HL-60 (cell line): Measurements from ENCODE around the gene CELF2.

Source experiments
- DNase-seq, 2 experiments: peaks; one replicate each; pipeline ENCODE4 v3.0.0-alpha.2; 2010 to 2020; ENCODE audit warnings: low read depth in 1 of 2, low spot score in 1 of 2
- H3K27ac ChIP-seq: fragments of 250-450 bp; sonication (Bioruptor Pico); replicated peaks from 2 replicates; pipeline ENCODE4 v1.5.1; 2020; ENCODE audit warnings: mild to moderate bottlenecking, moderate library complexity
- H3K27me3 ChIP-seq: fragments of 250-450 bp; sonication (Bioruptor Pico); 2 replicates; pipeline ENCODE4 v1.5.1; 2021; ENCODE audit warnings: mild to moderate bottlenecking, moderate library complexity; ENCODE audit not compliant: insufficient read depth, poor library complexity, severe bottlenecking
- H3K4me3 ChIP-seq: replicated peaks from 2 replicates; pipeline ENCODE4 v1.5.1; 2011; ENCODE audit warnings: mild to moderate bottlenecking, control low read depth, low read length; ENCODE audit not compliant: insufficient read depth
- GABPA ChIP-seq: IDR thresholded peaks from 2 replicates; pipeline ENCODE4 v1.6.1; 2012; ENCODE audit warnings: low read depth
- POLR2AphosphoS5 ChIP-seq: IDR thresholded peaks from 2 replicates; pipeline ENCODE4 v1.6.1; 2012; ENCODE audit warnings: low read depth
- REST ChIP-seq: IDR thresholded peaks from 2 replicates; pipeline ENCODE4 v1.6.1; 2012; ENCODE audit warnings: low read depth; ENCODE audit not compliant: insufficient replicate concordance
- SPI1 ChIP-seq: IDR thresholded peaks from 2 replicates; pipeline ENCODE4 v1.6.1; 2012; ENCODE audit warnings: low read depth, mild to moderate bottlenecking, borderline replicate concordance
- TF ChIP-seq, protein P1 (sequence below): IDR thresholded peaks from one replicate; pipeline ENCODE4 v1.5.1; 2011; ENCODE audit warnings: low read length, control low read depth, inconsistent platforms; ENCODE audit not compliant: insufficient read depth

The CELF2 gene

DNA sequence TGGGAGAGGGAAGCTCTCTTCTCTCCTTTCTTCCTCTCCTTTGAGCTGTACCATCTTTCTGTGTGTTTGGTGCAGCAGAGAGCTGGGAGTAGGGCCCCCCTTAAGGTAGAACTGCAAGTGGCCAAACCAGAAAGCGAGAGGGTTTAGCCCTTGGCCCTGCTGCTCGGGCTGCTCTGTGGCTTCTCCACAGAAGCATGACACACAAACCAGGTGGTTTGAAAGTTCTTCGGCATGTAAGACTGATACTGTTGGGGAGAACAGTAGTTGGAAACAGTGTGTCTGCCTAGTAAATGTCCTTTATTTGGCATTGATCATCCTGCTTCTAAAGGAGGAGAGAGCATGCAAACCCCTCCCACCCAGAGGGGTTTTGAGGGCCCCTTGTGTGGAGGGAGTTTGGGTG is 277.8 kb downstream of the CELF2 start:
- Histone ChIP-seq H3K4me3 (no peak overlapping the region), H3K27me3 (no peaks in the 10 kb centered on the region), H3K27ac (no peak overlapping the region)
- TF ChIP-seq, protein P1, sequence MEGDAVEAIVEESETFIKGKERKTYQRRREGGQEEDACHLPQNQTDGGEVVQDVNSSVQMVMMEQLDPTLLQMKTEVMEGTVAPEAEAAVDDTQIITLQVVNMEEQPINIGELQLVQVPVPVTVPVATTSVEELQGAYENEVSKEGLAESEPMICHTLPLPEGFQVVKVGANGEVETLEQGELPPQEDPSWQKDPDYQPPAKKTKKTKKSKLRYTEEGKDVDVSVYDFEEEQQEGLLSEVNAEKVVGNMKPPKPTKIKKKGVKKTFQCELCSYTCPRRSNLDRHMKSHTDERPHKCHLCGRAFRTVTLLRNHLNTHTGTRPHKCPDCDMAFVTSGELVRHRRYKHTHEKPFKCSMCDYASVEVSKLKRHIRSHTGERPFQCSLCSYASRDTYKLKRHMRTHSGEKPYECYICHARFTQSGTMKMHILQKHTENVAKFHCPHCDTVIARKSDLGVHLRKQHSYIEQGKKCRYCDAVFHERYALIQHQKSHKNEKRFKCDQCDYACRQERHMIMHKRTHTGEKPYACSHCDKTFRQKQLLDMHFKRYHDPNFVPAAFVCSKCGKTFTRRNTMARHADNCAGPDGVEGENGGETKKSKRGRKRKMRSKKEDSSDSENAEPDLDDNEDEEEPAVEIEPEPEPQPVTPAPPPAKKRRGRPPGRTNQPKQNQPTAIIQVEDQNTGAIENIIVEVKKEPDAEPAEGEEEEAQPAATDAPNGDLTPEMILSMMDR: no peak
- TF ChIP-seq REST: no peak
- DNase-seq: no peak

GRCh38 chr10:11297136-11297535 is 279.5 kb downstream of the CELF2 start:
- H3K27me3 ChIP-seq: no peaks in the 10 kb centered on the region
- DNase-seq: no peak
- TF ChIP-seq POLR2AphosphoS5 (no peak), SPI1 (no peak), GABPA (no peak), REST (no peak)
- TF ChIP-seq, protein P1: no peak
- H3K4me3 ChIP-seq: no peak overlapping the region
- no peak overlapping the region for H3K27ac ChIP-seq

GRCh38 chr10:11298116-11298515 is 280.4 kb downstream of the CELF2 start:
- TF ChIP-seq REST (no peak), GABPA (no peak), POLR2AphosphoS5 (no peak), SPI1 (no peak)
- TF ChIP-seq, protein P1: no peak
- Histone ChIP-seq H3K4me3 (no peak overlapping the region), H3K27ac (no peak overlapping the region), H3K27me3 (no peaks in the 10 kb centered on the region)
- DNase-seq: no peak
